ENCODE data around the gene PIK3C2A. TPM values are rescaled to one million over a fixed set of nuclear protein-coding genes. Genes with fewer than 3 reads are reported as not detected.

Gene PIK3C2A
- total RNA-seq, 4 donors from 2014 or later: 94.0 to 207 (median 132) TPM

DNA sequence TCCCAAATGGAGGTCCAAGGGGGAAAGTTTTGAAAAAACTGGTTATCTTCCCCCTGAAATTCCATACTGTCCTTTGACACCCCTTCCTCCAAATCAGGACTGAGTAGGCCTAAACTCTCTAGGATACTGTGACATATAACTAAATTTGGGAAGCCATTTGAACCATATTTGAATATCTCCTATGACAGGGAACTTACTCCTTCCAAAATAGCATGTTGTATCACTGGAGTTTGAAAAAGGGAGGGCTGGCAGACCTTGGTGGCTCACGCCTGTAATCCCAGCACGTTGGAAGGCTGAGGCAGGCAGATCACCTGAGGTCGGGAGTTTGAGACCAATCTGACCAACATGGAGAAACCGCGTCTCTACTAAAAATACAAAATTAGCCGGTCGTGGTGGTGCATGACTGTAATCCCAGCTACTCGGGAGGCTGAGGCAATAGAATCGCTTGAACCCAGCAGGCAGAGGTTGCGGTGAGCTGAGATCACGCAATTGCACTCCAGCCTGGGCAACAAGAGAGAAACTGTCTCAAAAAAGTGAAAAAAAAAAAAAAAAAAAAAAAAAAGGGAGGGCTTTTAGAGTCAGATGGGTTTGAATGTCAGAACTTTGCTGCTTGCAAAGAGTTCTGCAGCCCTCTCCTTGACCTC lies 42.4 kb downstream of the PIK3C2A start:
- DNase-seq: no peak
- 90 to 93% methylated on average over 11 of the region's 11 CpGs for WGBS, 2 donors
- Histone ChIP-seq H3K36me3 (peaks cover 7 to 8% of the 10 kb centered on the region in 2 donors), H3K27me3 (no peaks in the 10 kb centered on the region), H3K9me3 (no peaks in the 10 kb centered on the region), H3K4me1 (peaks cover 11 to 47% of the 10 kb centered on the region in 2 donors), H3K27ac (peak overlapping the region in 2 of 3 donors; percentile 31 to 49), H3K4me3 (replicated peaks in 1 of 3) (no peak overlapping the region)
- TF ChIP-seq, protein P1, sequence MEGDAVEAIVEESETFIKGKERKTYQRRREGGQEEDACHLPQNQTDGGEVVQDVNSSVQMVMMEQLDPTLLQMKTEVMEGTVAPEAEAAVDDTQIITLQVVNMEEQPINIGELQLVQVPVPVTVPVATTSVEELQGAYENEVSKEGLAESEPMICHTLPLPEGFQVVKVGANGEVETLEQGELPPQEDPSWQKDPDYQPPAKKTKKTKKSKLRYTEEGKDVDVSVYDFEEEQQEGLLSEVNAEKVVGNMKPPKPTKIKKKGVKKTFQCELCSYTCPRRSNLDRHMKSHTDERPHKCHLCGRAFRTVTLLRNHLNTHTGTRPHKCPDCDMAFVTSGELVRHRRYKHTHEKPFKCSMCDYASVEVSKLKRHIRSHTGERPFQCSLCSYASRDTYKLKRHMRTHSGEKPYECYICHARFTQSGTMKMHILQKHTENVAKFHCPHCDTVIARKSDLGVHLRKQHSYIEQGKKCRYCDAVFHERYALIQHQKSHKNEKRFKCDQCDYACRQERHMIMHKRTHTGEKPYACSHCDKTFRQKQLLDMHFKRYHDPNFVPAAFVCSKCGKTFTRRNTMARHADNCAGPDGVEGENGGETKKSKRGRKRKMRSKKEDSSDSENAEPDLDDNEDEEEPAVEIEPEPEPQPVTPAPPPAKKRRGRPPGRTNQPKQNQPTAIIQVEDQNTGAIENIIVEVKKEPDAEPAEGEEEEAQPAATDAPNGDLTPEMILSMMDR (IDR thresholded peaks at IDR 0.05): no peak
- no peak for TF ChIP-seq POLR2A (IDR thresholded peaks at IDR 0.05)
- intact Hi-C loops (cut with DNase I): no loop called here

- Histone ChIP-seq H3K36me3 (peaks cover 7 to 8% of the 10 kb centered on the region in 2 donors), H3K9me3 (no peaks in the 10 kb centered on the region), H3K4me3 (replicated peaks in 1 of 3) (no peak overlapping the region), H3K4me1 (peaks cover 11 to 54% of the 10 kb centered on the region in 2 donors), H3K27me3 (no peaks in the 10 kb centered on the region), H3K27ac (peak overlapping the region in 2 of 3 donors; percentile 31 to 49)
- DNase-seq: no peak
- intact Hi-C loops (cut with DNase I): no loop called here
- 79 to 81% methylated on average over 1 of the region's 1 CpG for WGBS, 2 donors
- TF ChIP-seq POLR2A (IDR thresholded peaks at IDR 0.05): no peak
- TF ChIP-seq, protein P1 (IDR thresholded peaks at IDR 0.05): no peak
These were observed 43.2 kb downstream of the PIK3C2A start for GRCh38 chr11:17164361-17165246.

GRCh38 chr11:17163736-17164135 lies 44.0 kb downstream of the PIK3C2A start:
- Histone ChIP-seq H3K4me1 (peaks cover 11 to 51% of the 10 kb centered on the region in 2 donors), H3K36me3 (peaks cover 6% of the 10 kb centered on the region in 2 donors), H3K9me3 (no peaks in the 10 kb centered on the region), H3K27me3 (no peaks in the 10 kb centered on the region), H3K27ac (no peak overlapping the region), H3K4me3 (replicated peaks in 1 of 3) (no peak overlapping the region)
- DNase-seq: no peak
- intact Hi-C loops (cut with DNase I): no loop called here
- 85 to 89% methylated on average over 2 of the region's 2 CpGs for WGBS, 2 donors
- TF ChIP-seq POLR2A (IDR thresholded peaks at IDR 0.05): no peak

GRCh38 chr11:17163291-17163690 lies 44.5 kb downstream of the PIK3C2A start:
- WGBS, 2 donors: 92 to 94% methylated on average over 5 of the region's 5 CpGs
- H3K4me1 ChIP-seq: peaks cover 11 to 51% of the 10 kb centered on the region in 2 donors
- no peak for DNase-seq
- peaks cover 1% of the 10 kb centered on the region in 2 donors for H3K36me3 ChIP-seq
- intact Hi-C loops (cut with DNase I): no loop called here
- no peaks in the 10 kb centered on the region for H3K27me3 ChIP-seq
- H3K27ac ChIP-seq: no peak overlapping the region
- H3K9me3 ChIP-seq: no peaks in the 10 kb centered on the region
- no peak overlapping the region for H3K4me3 ChIP-seq (replicated peaks in 1 of 3)
- TF ChIP-seq, protein P1 (IDR thresholded peaks at IDR 0.05): no peak

DNA sequence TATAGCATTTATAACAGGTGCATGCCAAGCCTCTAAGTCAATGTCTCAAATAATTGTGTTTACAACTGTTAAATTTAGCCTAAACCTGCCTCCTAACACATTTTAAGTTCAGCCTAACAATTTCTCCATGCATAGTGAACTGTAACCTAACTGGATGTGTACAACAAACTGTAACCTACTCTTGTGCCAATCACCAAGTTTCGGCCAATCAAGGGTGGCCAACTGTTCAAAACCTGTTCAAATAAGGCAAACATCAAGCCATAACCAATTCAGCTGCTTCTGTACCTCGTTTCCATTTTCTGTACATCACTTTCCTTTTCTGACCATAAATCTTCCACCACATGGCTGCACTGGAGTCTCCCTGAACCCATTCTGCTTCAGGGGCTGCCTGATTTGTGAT lies 45.4 kb downstream of the PIK3C2A start:
- H3K4me1 ChIP-seq: peaks cover 16 to 56% of the 10 kb centered on the region in 2 donors
- H3K9me3 ChIP-seq: no peaks in the 10 kb centered on the region
- no peak for DNase-seq
- 82 to 85% methylated on average over 2 of the region's 2 CpGs for WGBS, 2 donors
- TF ChIP-seq POLR2A (IDR thresholded peaks at IDR 0.05): no peak
- TF ChIP-seq, protein P1 (IDR thresholded peaks at IDR 0.05): no peak
- intact Hi-C loops (cut with DNase I): no loop called here
- no peaks in the 10 kb centered on the region for H3K36me3 ChIP-seq
- H3K4me3 ChIP-seq (replicated peaks in 1 of 3): no peak overlapping the region
- no peaks in the 10 kb centered on the region for H3K27me3 ChIP-seq
- H3K27ac ChIP-seq: peak overlapping the region in 1 of 3 donors; percentile 37
